Fibroblast of villous mesenchyme (primary cell): ENCODE results near the gene TRAF4. TPM values are rescaled to one million over a fixed set of nuclear protein-coding genes. Genes with fewer than 3 reads are reported as not detected.

Experiments
- DNase-seq: peaks from one replicate; pipeline ENCODE4 v3.0.0-alpha.2; 2010; ENCODE audit warnings: low read depth
- H3K4me3 ChIP-seq: 2 replicates; pipeline ENCODE4 v1.5.1; 2011; ENCODE audit warnings: low read depth, mild to moderate bottlenecking, low read length
- CTCF ChIP-seq: IDR thresholded peaks from 2 replicates; pipeline ENCODE4 v1.5.1; 2012; ENCODE audit warnings: low read depth, mild to moderate bottlenecking, low read length; ENCODE audit not compliant: insufficient read depth
- total RNA-seq: library from RNA; depleted of rRNA; stranded (reverse); fragments of >200 nt; gene quantifications from 2 replicates; pipeline ENCODE4 v1.2.3, GENCODE V29; 2012

Gene TRAF4
- total RNA-seq, 1 donor, result 64.8 TPM

DNA sequence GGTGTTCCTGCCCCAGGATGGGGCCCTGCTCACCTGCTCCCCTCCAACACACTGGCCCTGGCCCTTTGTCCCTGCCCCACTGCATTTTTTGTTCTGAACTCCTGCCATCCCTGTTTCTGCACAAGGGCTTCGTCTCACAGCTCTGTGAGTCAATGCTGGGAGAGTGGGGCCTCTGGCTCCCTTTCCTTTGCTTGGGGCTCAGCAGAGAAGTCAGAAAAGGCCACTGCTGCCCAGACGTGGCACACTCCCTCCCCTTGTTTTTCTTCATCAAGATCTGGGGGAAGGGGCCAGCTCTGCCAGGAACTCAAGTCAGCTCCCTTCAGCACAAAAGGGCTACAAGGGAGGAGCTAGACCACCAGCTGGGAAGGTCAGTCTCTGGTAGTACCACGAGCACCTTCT is 41.1 kb upstream of the TRAF4 start:
- no peak for TF ChIP-seq CTCF
- H3K4me3 ChIP-seq, result no peak overlapping the region
- no peak for DNase-seq

DNA sequence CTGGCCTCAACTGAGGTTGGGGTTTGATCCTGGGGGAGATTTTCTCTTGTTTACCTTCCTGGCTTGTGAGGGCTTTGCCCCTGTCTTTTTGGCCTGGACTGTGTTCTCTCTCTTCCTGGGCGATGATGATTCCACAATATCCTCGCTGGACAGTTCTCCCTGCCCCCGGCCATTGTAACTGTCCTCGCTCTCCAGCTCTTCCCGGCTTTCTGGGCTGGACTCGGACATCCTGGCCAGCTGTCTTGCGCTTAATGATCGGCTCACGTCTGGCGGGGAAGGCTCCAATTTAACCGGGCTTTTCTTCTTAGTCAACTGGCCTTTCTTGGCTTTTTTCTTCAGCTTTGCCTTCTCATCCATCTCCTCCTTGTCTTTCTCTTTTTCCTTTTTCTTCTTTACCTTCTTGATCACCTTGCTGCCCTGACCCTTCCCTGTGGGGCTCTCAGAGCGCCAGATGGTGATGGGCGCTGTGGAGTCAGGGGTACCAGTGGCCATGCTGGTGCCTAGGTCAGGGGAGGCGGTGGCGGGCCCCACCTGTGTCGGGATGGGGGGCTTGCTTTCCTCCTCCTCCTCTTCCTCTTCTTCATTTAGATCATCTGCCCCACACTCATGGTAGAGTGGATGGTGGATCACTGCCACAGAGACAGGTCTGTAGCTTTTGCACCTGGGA is 40.1 kb upstream of the TRAF4 start:
- no peak overlapping the region for H3K4me3 ChIP-seq
- DNase-seq, result no peak
- no peak for TF ChIP-seq CTCF

DNA sequence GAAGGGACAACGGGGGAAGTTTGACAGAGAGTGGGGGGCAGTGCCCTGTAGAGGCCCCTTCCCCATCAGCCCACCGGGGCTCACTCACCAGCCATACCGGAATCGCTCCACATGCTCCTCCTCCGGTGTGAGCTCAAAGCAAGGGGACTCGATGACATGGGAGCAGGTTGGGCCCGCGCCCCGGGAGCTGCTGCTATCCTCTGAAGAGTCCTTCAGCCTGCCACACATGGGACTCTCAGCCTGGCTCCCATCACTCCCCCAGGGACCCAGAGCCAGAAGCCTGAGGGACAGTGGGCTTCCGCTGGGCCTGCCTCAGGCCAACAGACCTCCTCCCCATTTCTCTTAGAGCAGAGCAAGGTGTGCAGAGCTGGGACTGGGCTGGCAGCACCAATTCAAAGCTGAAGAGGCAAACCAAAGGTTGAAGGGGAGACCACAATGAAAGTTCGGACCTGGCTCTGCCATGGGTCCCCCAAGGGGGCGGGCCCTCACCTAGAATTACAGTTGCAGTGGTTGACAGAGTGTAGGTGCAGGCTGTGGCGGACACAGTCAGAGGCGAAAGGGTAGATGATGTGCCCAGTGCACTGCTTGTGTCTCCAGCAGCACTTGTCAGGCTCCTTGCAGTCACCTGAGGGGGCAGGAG is 39.5 kb upstream of the TRAF4 start:
- TF ChIP-seq CTCF, result no peak
- DNase-seq, result no peak
- H3K4me3 ChIP-seq, result no peak overlapping the region

DNA sequence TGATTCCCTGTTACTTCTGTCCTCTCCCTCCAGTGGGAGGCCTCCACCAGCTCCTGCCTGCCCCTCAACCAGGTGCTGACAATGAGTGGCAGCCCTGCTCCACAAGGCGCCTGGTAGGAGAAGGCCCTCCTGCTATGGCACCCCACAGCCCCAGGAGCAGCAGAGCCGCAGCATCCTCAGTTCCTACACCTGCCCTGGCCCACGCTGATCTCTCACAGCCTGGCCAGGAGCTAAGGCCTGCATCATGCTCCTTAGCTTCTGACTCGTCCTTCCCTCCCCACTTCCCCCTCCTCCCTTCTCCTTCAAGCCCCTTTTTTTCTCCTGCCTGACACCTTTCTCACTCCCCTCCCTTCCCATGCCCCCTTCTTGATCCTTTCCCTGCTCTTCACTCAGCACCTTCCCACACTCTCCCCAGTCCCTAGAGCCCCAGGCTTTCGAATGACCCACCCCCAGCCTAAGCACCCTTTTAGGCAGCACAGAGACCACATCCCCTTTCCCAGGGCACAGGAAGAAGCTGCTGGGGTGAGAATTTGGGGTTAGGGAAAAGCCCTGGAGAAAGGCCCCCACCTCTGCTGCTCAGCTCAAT is 38.6 kb upstream of the TRAF4 start:
- no peak overlapping the region for H3K4me3 ChIP-seq
- TF ChIP-seq CTCF, result no peak
- no peak for DNase-seq

DNA sequence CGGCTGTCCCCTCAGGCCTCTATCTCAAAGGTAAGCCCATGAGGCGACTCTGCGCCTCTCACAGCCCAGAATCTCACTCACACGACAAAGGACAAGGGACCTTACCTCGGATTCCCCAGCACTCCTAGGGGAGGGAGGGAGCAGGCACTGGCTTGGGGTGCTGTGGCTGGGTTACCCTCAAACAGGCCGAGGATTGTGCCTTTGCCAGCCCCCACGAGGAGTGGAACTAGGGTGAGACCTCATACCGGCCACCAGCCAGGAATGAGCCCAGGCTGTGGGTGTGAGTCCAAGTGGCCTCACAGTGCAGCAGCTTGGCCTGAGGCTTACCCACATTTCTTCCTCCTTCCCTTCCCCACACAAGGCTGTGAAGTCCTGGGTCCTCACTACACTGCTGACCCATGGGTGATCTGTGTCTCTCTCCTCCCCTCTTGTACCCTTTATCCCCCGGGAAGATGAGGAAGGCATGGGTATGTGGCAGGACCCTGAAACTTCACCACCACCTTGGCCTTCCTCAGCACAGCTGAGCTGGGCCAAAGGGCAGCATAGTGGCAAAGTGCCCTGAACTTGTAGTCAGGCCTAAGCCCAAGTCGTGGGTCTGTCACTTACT is 38.0 kb upstream of the TRAF4 start:
- DNase-seq, result no peak
- no peak overlapping the region for H3K4me3 ChIP-seq
- TF ChIP-seq CTCF, result no peak

DNA sequence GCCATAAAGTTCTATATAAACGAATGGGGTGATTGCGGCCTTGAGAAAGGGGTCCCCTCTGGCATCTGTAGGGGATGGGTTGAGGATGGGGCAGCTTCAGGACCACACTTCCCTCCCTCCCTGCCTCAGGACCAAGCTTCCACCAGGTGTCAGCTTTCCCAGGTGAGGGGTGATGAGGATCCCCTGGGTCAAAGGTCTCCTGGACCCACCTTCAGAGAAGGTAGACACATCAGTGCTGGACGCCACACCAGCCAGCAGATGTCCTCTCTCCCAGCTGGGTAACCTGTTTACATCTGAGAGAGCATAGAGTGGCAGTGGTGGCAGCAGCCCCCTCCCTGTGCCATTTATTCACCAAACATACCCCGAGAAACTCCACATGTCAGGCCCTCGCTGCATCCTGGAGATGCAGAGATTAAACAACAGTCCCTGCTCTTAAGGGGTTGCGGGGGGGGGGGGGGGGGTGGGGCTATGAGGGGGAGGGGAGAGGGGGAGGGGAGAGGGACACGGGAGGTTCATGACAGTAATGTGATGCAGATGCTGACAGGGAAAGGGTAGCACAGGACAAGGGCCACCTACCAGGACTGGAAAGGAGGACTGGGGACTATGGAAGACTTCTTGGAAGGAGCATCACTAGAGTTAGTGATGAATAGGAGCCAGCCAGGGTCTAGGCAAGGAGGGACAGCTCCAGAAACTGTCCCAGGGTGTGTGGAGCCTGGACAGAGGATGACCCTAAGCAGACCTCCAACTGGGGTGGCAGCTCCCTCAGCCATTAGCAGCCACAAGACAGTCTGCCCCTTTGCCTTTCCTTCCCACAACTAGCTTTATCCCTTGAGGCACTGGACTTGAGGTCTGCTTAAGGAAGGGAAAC is 37.1 kb upstream of the TRAF4 start:
- no peak for DNase-seq
- no peak overlapping the region for H3K4me3 ChIP-seq
- no peak for TF ChIP-seq CTCF
